ENCODE measurements around the gene ADAMTS3. TPM values are rescaled to one million over a fixed set of nuclear protein-coding genes. Genes with fewer than 3 reads are reported as not detected.
"Not testable (repeated sequence)": the region's sequence is repeated elsewhere in the genome, so short reads cannot be mapped to it uniquely, and the experiment has no call there.

Gene ADAMTS3
- total RNA-seq, 1 donor, result 2.2 TPM

DNA sequence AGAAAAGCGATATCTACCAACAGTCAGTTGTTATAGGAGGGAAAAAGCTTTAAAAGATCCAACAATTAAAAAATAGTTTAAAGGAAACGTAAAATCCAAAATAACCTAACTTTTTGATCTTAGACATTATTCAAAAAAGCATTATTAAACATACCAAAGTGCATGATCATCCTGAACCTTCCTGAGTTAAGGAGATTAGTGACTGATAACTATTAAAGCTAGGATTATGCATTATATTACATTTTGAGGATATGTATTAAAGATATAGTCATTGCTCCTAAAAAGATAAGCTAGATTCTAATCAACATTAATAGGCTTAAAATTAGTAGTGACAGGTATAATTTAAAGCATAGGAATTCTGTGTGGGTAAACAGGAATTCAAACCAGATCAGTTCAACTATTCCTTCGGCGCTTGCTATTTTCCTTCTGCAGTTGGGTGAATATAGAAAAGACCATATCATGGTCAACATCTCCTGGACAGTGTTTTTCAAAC, 139.6 kb downstream of the ADAMTS3 start:
- no peaks in the 10 kb centered on the region for H4K20me1 ChIP-seq (ENCODE audit: insufficient read depth, low read length)
- no peak overlapping the region for H3K4me3 ChIP-seq (ENCODE audit: insufficient read depth, low read length)
- H3K4me2 ChIP-seq (ENCODE audit: insufficient read depth, low read length), result no peak overlapping the region
- no peaks in the 10 kb centered on the region for H3K27me3 ChIP-seq (ENCODE audit: insufficient read depth, low read length)
- peaks cover 4% of the 10 kb centered on the region for H3K4me1 ChIP-seq (ENCODE audit: insufficient read depth, low read length)
- H3K79me2 ChIP-seq (ENCODE audit: insufficient read depth, low read length), result no peaks in the 10 kb centered on the region
- no peak overlapping the region for H2AFZ ChIP-seq (ENCODE audit: low read length)
- TF ChIP-seq, protein P1, sequence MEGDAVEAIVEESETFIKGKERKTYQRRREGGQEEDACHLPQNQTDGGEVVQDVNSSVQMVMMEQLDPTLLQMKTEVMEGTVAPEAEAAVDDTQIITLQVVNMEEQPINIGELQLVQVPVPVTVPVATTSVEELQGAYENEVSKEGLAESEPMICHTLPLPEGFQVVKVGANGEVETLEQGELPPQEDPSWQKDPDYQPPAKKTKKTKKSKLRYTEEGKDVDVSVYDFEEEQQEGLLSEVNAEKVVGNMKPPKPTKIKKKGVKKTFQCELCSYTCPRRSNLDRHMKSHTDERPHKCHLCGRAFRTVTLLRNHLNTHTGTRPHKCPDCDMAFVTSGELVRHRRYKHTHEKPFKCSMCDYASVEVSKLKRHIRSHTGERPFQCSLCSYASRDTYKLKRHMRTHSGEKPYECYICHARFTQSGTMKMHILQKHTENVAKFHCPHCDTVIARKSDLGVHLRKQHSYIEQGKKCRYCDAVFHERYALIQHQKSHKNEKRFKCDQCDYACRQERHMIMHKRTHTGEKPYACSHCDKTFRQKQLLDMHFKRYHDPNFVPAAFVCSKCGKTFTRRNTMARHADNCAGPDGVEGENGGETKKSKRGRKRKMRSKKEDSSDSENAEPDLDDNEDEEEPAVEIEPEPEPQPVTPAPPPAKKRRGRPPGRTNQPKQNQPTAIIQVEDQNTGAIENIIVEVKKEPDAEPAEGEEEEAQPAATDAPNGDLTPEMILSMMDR (IDR thresholded peaks at IDR 0.05; ENCODE audit: extremely low read depth, low read depth, low read length), result no peak
- no peak overlapping the region for H3K27ac ChIP-seq (ENCODE audit: low read depth, low read length)
- no peaks in the 10 kb centered on the region for H3K9me3 ChIP-seq (ENCODE audit: low read depth, low read length)
- no peak for DNase-seq (ENCODE audit: insufficient read length, low spot score, missing footprints)
- no peaks in the 10 kb centered on the region for H3K36me3 ChIP-seq (ENCODE audit: insufficient read depth, low read length)

DNA sequence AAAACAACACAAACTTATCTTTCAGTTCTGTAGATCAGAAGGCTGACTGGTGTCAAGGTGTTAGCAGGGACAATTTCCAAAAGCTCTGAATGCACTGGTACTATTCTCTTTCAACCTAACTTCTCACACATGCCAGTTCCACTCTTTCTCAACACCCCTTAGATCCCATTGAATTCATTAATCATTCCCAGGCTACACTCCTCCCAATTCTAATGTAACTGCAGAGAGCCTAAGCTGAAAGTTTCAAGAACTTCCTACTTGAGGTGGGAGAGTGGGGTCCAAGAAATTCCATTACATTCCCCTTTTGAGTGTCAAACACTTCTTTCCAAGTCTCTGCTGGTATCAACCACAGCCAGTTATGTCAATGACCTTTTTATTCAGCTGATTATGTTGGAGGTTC, 142.0 kb downstream of the ADAMTS3 start:
- Histone ChIP-seq H3K36me3 (ENCODE audit: insufficient read depth, low read length) (no peaks in the 10 kb centered on the region), H3K4me1 (ENCODE audit: insufficient read depth, low read length) (peaks cover 4% of the 10 kb centered on the region), H3K9me3 (ENCODE audit: low read depth, low read length) (no peaks in the 10 kb centered on the region), H3K27ac (ENCODE audit: low read depth, low read length) (no peak overlapping the region), H3K27me3 (ENCODE audit: insufficient read depth, low read length) (no peaks in the 10 kb centered on the region), H3K4me3 (ENCODE audit: insufficient read depth, low read length) (no peak overlapping the region), H4K20me1 (ENCODE audit: insufficient read depth, low read length) (no peaks in the 10 kb centered on the region), H3K4me2 (ENCODE audit: insufficient read depth, low read length) (no peak overlapping the region), H2AFZ (ENCODE audit: low read length) (no peak overlapping the region), H3K79me2 (ENCODE audit: insufficient read depth, low read length) (no peaks in the 10 kb centered on the region)
- no peak for DNase-seq (ENCODE audit: insufficient read length, low spot score, missing footprints)
- TF ChIP-seq, protein P1 (IDR thresholded peaks at IDR 0.05; ENCODE audit: extremely low read depth, low read depth, low read length), result no peak

DNA sequence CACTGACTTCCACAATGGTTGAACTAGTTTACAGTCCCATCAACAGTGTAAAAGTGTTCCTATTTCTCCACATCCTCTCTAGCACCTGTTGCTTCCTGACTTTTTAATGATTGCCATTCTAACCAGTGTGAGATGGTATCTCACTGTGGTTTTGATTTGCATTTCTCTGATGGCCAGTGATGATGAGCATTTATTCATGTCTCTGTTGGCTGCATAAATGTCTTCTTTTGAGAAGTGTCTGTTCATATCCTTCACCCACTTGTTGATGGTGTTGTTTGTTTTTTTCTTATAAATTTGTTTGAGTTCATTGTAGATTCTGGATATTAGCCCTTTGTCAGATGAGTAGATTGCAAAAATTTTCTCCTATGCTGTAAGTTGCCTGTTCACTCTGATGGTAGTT, 143.1 kb downstream of the ADAMTS3 start:
- not testable (repeated sequence) for H3K79me2 ChIP-seq (ENCODE audit: insufficient read depth, low read length); H3K4me1 ChIP-seq (ENCODE audit: insufficient read depth, low read length); H3K4me2 ChIP-seq (ENCODE audit: insufficient read depth, low read length); H2AFZ ChIP-seq (ENCODE audit: low read length); DNase-seq (ENCODE audit: insufficient read length, low spot score, missing footprints); H3K9me3 ChIP-seq (ENCODE audit: low read depth, low read length); H4K20me1 ChIP-seq (ENCODE audit: insufficient read depth, low read length); H3K4me3 ChIP-seq (ENCODE audit: insufficient read depth, low read length); H3K27me3 ChIP-seq (ENCODE audit: insufficient read depth, low read length); H3K36me3 ChIP-seq (ENCODE audit: insufficient read depth, low read length); H3K27ac ChIP-seq (ENCODE audit: low read depth, low read length)

DNA sequence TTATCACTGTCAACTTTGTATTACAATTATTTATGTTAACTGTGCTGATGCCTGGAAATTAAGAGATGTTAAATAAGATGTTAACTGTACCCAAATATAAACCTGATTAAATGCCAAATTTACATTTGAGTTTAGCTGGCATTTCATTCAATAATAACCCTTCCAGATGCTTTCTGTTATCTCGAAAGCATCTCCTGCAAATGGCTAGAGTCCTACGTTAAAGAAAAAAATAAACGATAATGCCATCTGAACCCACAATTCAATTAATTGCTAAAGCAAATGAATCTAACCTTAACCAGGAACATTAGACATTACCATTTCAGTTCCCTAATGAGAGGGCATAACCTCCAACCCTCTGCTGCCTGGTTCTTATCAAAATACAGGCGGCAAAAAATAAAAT, 145.0 kb downstream of the ADAMTS3 start:
- no peaks in the 10 kb centered on the region for H3K36me3 ChIP-seq (ENCODE audit: insufficient read depth, low read length)
- TF ChIP-seq, protein P1 (IDR thresholded peaks at IDR 0.05; ENCODE audit: extremely low read depth, low read depth, low read length), result no peak
- H2AFZ ChIP-seq (ENCODE audit: low read length), result no peak overlapping the region
- H3K4me2 ChIP-seq (ENCODE audit: insufficient read depth, low read length), result no peak overlapping the region
- no peak overlapping the region for H3K27ac ChIP-seq (ENCODE audit: low read depth, low read length)
- H3K4me3 ChIP-seq (ENCODE audit: insufficient read depth, low read length), result no peak overlapping the region
- no peaks in the 10 kb centered on the region for H4K20me1 ChIP-seq (ENCODE audit: insufficient read depth, low read length)
- H3K79me2 ChIP-seq (ENCODE audit: insufficient read depth, low read length), result no peaks in the 10 kb centered on the region
- no peaks in the 10 kb centered on the region for H3K4me1 ChIP-seq (ENCODE audit: insufficient read depth, low read length)
- H3K27me3 ChIP-seq (ENCODE audit: insufficient read depth, low read length), result no peaks in the 10 kb centered on the region
- no peaks in the 10 kb centered on the region for H3K9me3 ChIP-seq (ENCODE audit: low read depth, low read length)
- DNase-seq (ENCODE audit: insufficient read length, low spot score, missing footprints), result no peak

Measured in osteoblast (primary cell).